DMS53 (cell line): ENCODE measurements around the gene TNK2.
A peak's percentile ranks its signal among the peaks of the same experiment; 100 is the strongest.
"Not testable (repeated sequence)": the region's sequence is repeated elsewhere in the genome, so short reads cannot be mapped to it uniquely, and the experiment has no call there.

Source experiments
- DNase-seq: peaks from one replicate; lab custom pipeline; 2025; lab: John Stamatoyannopoulos, UW

Gene TNK2

DNA sequence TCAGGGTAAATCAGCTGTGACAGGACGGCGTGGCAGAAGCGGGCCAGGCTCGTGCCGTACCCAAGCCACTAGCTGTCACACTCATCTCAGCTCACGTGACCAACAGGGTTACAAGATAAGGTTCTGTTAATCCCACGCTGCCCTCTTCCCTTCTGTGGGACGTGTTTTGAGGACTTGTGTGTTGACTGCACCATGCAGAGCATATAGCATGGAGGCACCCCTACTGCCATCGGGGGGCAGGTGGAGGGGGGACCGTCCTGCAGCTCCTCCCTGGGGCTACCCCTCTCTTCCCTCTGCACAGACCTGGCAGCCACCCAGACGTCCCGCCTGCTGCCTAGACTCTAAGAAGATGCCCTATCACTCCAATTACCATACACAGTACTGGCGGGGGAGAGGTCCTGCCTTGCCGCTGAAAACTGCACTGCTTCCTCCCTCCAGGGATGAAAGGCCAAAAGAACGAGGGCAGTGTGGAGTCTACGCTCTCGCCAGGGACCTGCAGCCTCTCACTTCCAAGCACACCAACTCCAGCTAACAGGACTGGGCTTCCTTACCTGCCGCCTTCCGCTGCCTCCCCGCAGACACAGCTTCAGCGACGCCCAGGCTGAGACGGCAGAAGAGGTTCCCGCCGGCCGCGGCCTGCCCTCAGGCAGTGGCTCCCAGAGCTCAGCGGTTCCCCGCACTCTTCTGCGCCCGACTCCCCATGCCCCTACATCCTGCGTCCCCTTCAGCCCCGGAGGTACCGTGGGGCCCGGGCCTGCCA, at the start of gene TNK2:
Gene TNK2, minus strand, starts transcription at position 618 of the 760 bp plus-strand sequence. CDS start 19,963 bp downstream, outside the sequence.
- peak; percentile 80 for DNase-seq

GRCh38 chr3:195956577-195956976, 48.2 kb upstream of the TNK2 start:
- no peak for DNase-seq

- DNase-seq = not testable (repeated sequence)
These were observed 47.1 kb upstream of the TNK2 start for GRCh38 chr3:195955416-195955841.

GRCh38 chr3:195954752-195955119, 46.4 kb upstream of the TNK2 start:
- DNase-seq = not testable (repeated sequence)

- DNase-seq = not testable (repeated sequence)
These were observed 45.9 kb upstream of the TNK2 start for GRCh38 chr3:195954052-195954751.

- not testable (repeated sequence) for DNase-seq
These were observed 44.2 kb upstream of the TNK2 start for GRCh38 chr3:195952590-195952989.

DNA sequence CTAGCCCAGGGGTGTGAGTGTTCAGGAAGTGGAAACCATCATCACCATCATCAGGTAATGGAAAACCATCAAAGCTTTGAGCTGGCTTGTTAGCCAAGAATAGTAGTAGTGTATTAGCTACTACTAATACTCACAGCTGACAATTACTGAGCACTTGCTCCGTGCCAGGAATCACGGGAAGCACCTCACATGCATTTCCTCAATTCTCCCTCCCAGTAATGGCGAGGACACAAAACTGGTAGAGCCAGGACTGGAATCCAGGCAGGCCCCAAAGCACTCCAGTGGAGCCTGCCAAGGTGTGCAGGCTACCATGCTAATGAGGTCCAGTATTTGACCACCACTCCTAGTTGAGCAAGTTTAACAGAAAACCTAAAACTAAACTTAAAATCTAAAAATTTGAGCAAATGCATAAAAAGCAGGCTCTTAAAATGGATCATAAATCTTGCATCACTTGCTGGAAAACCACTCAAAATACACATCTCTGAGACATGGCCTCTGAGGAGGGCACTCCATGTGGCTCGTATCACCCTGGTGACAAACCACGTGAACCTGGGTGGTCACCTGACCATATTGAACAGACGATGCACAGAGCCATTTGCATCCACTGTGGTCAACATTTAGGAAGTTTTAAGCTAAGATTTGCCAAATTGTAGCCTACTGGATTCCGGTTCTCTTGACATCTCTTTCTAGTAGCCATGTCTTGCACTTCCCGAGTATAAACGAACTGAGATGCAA, 43.3 kb upstream of the TNK2 start:
- not testable (repeated sequence) for DNase-seq

DNA sequence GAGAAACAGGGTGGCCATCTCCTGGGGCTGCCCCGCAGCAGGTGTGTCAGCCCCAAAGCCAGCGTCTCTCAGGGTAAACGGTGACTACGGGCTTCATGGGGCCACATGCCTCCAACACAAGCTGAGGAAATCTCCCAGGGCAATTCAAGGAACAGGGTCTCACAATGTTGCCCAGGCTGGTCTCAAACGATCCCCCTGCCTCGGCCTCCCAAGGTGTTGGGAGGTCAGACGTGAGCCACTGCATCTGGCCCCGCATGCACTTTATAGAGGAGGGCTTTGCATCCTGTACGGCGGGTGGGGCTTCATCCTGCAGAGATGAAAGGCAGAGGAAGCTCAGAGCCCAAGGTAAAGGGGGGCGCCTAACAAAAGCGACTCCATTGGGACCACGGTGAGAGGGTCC, 42.4 kb upstream of the TNK2 start:
- DNase-seq = not testable (repeated sequence)

DNA sequence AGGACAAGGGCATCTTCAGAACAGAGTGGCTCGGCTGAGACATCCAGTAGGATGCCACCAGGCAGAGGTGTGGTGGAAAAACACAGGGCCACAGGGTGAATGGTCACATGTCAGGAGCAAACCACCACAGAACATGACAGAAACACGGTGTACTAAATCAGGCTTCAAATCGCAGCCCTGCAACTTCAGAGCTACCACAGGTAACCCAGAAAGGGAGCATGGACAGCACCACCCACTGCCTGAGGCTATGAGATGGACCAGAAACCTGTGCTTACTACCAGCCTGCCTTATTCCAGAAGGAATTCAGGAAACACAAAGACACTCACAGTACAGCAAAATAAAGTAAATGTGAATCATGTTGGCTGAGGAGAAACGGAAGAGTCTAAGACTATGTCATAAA, 41.8 kb upstream of the TNK2 start:
- DNase-seq = not testable (repeated sequence)

- DNase-seq = not testable (repeated sequence)
These were observed 38.8 kb upstream of the TNK2 start for GRCh38 chr3:195946910-195947699.

- DNase-seq = not testable (repeated sequence)
These were observed 33.0 kb upstream of the TNK2 start for GRCh38 chr3:195941265-195941815.

DNA sequence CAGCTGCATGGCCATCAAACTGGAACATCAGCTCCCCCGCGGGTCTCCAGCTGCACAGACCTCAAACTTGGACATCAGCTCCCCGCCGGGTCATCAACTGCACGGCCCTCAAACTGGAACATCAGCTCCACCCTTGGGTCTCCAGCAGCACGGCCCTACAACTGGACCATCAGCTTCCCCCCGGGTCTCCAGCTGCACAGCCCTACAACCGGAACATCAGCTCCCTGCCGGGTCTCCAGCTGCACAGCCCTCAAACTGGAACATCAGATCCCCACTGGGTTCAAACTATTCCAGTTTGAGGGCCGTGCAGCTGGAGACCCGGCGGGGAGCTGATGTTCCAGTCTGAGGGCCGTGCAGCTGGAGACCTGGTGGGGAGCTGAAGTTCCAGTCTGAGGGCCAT, 32.5 kb upstream of the TNK2 start:
- DNase-seq = not testable (repeated sequence)

- not testable (repeated sequence) for DNase-seq
These were observed 31.4 kb upstream of the TNK2 start for GRCh38 chr3:195939526-195940470.

- DNase-seq = not testable (repeated sequence)
These were observed 24.7 kb upstream of the TNK2 start for GRCh38 chr3:195933044-195933430.

- DNase-seq = no peak
These were observed 24.2 kb upstream of the TNK2 start for GRCh38 chr3:195932418-195933043.

- no peak for DNase-seq
These were observed 23.4 kb upstream of the TNK2 start for GRCh38 chr3:195931582-195932273.

- no peak for DNase-seq
These were observed 21.1 kb upstream of the TNK2 start for GRCh38 chr3:195929452-195929851.

DNA sequence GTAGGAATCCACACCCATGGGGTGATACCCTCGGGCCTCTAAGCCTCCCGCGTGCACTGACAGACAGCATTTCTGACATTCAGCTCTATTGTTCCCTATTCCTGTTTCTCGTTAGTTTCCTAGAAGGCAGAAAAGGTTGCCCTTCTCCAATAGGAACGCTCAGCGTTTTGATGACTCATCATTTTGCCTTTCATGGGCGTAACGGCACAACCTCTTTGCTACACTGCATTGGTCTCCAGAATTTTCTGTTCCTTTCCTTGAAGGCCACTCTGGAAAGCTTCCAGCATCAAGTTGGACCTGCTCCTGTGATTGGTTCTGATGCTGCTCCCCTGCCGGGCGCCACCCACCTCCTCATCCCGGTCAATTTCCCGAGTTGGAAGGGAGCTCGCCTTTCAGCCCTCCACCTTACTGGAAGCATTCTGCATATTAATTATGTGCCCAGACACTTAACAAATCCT, 13.0 kb upstream of the TNK2 start:
- DNase-seq = no peak

DNA sequence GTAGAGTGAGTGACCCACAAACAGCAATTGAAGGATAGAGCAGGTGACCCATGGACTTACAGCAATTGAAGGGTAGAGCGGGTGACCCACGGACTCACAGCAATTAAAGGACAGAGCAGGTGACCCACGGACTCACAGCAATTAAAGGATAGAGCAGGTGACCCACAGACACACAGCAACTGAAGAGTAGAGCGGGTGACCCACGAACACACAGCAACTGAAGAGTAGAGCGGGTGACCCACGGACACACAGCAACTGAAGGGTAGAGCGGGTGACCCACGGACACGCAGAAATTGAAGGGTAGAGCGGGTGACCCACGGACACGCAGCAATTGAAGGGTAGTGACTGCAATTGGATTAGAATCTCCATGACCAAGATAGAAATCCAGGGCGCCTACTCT, 9.8 kb upstream of the TNK2 start:
- DNase-seq = no peak
